Hindlimb muscle (tissue), 1 donor: ENCODE results near the gene RSAD1. TPM values are rescaled to one million over a fixed set of nuclear protein-coding genes. Genes with fewer than 3 reads are reported as not detected.

Experiments
- DNase-seq: peaks from one replicate; pipeline ENCODE4 v3.0.0-alpha.2; 2013
- polyA plus RNA-seq: library from polyadenylated mRNA; unstranded; fragments of 120-200 nt; gene quantifications from one replicate; pipeline ENCODE4 v1.2.1, GENCODE V29; 2013; ENCODE audit not compliant: insufficient read length

The RSAD1 gene
- polyA plus RNA-seq, 1 donor = 36.9 TPM

DNA sequence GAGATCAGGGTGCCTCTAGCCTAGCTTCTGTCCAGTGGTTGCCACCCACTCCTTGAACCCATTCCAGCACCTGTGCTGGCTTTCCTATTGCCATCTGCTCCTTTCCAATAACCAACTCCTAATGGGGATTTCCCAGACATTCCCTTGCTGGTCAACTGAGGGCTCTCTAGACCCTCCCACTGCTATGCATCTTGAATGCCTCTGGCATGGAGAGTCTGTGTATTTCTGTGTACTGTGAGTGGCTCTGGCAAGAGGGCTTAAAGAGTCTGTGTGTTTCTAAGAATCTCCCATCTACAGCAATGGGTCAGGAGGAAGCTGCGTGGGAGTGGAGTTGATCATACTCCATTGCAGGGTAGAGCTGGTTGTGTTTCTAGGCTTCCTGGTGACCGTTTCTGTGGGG, 42.9 kb downstream of the RSAD1 start:
- DNase-seq = no peak

DNA sequence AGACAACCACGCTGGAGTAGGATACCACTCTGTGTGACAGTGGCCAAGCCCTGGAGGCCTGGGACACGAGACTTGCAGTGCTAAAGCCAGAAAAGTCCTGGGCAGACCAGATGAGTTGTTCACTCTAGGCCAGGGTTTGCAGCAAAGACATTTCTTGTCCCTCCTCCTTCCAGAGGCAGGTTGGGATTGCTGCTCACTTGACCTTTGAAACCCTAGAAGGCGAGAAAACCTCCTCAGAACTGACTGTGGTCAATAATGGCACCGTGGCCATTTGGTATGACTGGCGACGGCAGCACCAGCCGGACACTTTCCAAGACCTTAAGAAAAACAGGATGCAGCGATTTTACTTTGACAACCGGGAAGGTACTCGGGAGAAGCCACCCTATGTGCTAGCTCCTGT, 44.1 kb downstream of the RSAD1 start:
- DNase-seq = no peak

DNA sequence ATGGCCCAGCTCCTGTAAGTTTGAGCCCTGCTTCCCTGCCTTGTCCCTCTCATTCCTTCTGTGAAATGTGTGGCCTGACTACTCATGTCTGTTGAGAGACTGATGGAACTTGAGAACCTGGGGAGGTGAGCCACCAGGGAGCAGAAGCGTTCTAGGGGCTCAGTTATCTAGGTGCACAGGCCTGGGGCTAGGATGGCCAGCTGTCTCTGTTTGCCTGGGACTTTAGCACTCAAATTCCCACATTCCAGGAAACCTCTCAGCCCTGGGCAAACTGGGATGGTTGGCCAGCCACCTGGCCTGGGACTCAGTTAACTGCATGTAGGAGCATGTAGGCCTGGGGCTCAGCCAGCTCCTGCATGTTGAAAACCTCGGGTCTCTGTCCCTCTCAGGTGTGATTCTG, 44.5 kb downstream of the RSAD1 start:
- DNase-seq = no peak

DNA sequence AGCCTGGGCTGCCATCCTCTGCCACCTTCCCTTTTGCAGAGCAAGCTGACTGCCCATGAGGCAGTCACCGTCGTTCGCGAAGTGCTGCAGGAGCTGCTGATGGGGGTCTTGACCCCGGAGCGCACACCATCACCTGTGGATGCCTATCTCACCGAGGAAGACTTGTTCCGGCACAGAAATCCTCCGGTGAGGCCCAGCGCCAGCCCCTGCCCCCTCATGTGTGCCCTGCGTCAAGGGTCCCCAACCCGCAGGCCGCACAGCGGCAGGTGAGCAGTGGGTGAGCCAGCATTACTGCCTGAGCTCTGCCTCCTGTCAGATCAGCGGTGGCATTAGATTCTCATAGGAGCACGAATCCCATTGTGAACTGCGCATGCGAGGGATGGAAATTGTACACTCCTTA, 46.2 kb downstream of the RSAD1 start:
- DNase-seq = no peak

GRCh38 chr17:50527155-50527762, 48.6 kb downstream of the RSAD1 start:
- no peak for DNase-seq

DNA sequence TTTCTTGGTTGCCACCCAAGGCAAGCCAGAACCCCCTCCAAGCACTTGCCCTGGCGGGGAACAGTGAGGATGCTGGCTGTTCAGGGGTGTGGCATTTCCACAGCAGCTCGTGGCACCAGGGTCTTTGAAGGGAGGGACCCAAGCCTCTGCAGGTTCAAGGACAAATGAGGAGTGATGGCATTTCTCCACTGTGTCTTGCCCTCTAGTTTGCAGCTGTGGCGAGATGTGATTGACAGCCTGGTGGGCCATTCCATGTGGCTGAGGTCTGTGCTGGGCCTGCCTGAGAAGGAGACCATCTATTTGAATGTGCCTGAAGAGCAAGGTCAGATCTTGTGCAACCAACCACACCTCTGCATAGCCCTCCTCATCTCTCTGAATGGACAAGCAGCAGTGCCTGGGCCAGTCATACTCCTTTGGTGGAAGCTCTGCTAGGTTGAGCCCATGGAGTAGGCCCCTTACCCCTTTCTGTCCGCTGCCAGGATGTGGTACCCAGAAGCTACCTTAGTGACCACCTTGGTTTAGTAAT, 49.4 kb downstream of the RSAD1 start:
- no peak for DNase-seq

DNA sequence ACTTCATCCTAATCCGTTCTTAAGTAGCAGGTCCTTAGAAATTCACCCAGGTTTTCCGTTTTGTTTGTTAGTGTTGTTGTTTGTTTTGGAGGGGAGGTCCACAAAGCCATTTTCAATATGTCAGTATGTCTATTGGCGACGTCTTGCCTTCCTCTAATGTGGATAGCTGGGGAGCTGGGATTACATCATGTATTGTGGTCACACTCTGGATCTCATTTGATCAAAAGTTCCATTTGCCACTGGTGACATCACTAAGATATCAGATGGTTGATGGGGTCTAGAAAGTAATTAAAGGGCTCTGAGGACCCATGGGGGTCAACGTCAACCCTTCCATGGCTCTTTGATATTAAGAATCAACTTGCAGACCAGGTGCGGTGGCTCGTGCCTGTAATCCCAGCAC, 51.2 kb downstream of the RSAD1 start:
- DNase-seq = no peak

GRCh38 chr17:50531428-50532025, 52.9 kb downstream of the RSAD1 start:
- no peak for DNase-seq

DNA sequence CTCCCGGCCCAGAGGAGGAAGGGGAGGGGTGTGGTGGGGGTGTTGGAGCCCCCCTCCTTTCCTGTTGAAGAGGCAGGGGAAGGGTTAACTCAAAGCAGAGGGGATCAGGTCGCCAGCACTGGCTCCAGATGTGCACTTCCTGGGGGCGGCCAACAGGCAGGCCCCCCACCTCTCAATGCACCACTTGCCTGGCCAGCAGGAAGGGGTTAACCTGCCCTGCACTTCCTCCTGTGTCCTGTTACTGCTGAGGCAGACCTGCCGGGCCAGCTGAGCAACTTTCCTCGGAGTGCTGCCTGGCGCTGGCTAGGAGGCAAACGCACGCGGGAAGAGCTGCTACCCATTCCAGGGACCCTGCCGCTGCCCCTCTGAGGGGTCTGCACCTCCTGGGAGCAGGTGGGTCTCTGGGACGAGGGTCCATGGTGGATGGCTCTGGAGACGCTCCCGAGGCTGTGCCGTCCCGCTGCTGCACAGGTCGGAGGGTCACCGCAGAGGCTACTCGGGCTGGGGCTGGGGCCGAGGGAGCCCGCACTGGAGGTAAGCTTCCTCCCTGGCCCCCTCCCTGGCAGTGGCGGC, 53.9 kb downstream of the RSAD1 start, which contains the start of gene EPN3:
Gene EPN3, plus strand, starts transcription at position 284 of the 573 bp plus-strand sequence. CDS start 3,822 bp downstream, outside the sequence.
- DNase-seq = no peak

GRCh38 chr17:50533185-50533584, 54.5 kb downstream of the RSAD1 start:
- DNase-seq = no peak

DNA sequence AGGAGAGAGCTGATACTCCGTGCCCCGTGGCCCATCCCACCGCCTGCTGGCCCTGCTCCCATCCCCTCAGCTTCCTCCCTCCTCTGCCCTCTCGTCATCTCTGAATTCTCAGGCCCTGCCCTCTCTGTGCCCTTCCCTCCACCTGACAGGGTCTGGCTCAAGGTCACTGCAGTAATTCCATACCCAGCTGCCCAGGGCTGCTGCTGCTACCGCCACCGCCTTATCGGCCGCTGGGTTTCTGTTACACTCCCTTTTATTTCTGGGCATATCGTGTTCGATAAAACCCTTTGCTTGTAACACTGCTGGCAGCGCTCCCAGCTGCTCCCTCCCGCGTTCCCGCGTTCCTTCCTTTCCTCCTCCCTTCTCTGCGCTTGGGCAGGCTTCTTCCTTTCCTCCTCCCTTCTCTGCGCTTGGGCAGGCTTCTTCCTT, 55.1 kb downstream of the RSAD1 start:
- DNase-seq = peak; percentile 55

GRCh38 chr17:50534222-50534978, 55.7 kb downstream of the RSAD1 start:
- DNase-seq = no peak

DNA sequence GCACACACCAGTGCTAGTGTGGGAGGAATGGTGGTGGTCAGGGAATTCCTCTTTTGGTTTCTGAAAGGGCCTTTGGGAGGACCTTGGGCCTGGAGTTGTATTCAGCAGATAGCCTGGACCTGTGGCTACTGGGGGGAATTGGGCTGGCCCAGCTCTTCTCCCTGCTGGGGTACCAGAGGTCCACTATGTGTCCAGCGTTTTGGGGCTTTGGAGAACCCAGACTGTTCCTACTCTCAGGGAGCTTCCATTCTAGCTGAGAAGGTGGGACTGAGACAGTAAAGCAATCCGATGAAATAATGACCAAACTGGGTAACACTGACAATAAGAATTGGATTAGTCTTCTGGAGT, 56.3 kb downstream of the RSAD1 start:
- no peak for DNase-seq

DNA sequence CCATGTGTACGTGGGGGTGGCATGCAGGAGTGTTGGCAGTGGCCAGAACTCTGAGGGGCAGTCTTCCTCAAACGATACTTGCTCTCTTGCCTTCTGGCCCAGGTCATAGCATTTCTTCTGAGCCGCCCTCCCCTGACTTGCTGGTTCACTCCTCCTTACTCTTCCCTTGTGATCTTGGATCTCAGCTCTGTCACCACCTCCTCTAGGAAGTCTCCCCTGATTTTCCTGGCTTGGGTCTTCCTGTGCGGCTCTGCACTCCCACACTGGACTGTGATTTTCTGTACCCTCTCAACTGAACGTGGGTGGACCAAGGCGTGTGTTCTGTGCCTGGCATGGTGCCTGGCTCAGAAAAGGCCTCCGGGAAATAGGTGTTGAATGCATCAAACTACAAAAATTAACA, 56.7 kb downstream of the RSAD1 start:
- no peak for DNase-seq

Other genes with a start within 250 kb of the RSAD1 start
- 1.8 TPM for gene TMEM92, start 204.4 kb upstream of the RSAD1 start, polyA plus RNA-seq
- 27.3 TPM for gene XYLT2, start 132.7 kb upstream of the RSAD1 start, polyA plus RNA-seq
- 52.5 TPM for gene MRPL27, start 105.7 kb upstream of the RSAD1 start, polyA plus RNA-seq
- gene EME1, start 105.6 kb upstream of the RSAD1 start, polyA plus RNA-seq = 4.9 TPM
- 45.1 TPM for gene LRRC59, start 81.3 kb upstream of the RSAD1 start, polyA plus RNA-seq
- gene ACSF2, start 52.6 kb upstream of the RSAD1 start, polyA plus RNA-seq = 85.4 TPM
- gene CHAD, start 10.0 kb upstream of the RSAD1 start, polyA plus RNA-seq = 4.4 TPM
- gene MYCBPAP, start 29.6 kb downstream of the RSAD1 start, polyA plus RNA-seq = 1.0 TPM
- 1.5 TPM for gene EPN3, start 53.9 kb downstream of the RSAD1 start, polyA plus RNA-seq
- 31.4 TPM for gene SPATA20, start 68.3 kb downstream of the RSAD1 start, polyA plus RNA-seq
- 4.8 TPM for gene CACNA1G, start 81.9 kb downstream of the RSAD1 start, polyA plus RNA-seq
- 0.66 TPM for gene ABCC3, start 156.0 kb downstream of the RSAD1 start, polyA plus RNA-seq
- gene ANKRD40, start 229.1 kb downstream of the RSAD1 start, polyA plus RNA-seq = 45.4 TPM
- 270 TPM for gene LUC7L3, start 240.7 kb downstream of the RSAD1 start, polyA plus RNA-seq